ENCODE measurements around the gene PRKAG3.
A peak's percentile ranks its signal among the peaks of the same experiment; 100 is the strongest.

The PRKAG3 gene

GRCh38 chr2:218852911-218853667 lies 21.5 kb upstream of the PRKAG3 start:
- H3K27me3 ChIP-seq (ENCODE audit: insufficient read depth, low read length, poor library complexity): peaks cover 17% of the 10 kb centered on the region
- H3K79me2 ChIP-seq (ENCODE audit: insufficient read depth, low read length): no peaks in the 10 kb centered on the region
- H3K36me3 ChIP-seq (ENCODE audit: insufficient read depth, low read length): no peaks in the 10 kb centered on the region
- no peak overlapping the region for H2AFZ ChIP-seq (ENCODE audit: low read depth, low read length)
- H3K4me2 ChIP-seq (ENCODE audit: insufficient read depth, low read length): no peak overlapping the region
- H3K27ac ChIP-seq (ENCODE audit: low read length): no peak overlapping the region
- H3K9ac ChIP-seq (ENCODE audit: low read depth, low read length): no peak overlapping the region
- no peaks in the 10 kb centered on the region for H3K9me3 ChIP-seq (ENCODE audit: insufficient read depth, low read length, severe bottlenecking)
- peak; percentile 50 for DNase-seq
- peak; percentile 58 for ATAC-seq (ENCODE audit: insufficient read depth, low read depth)
- peaks cover 14% of the 10 kb centered on the region for H3K4me1 ChIP-seq (ENCODE audit: insufficient read depth, low read length)
- peaks cover 8% of the 10 kb centered on the region; the same call in 1 of the 2 replicates for H4K20me1 ChIP-seq (ENCODE audit: insufficient read depth, low read length)
- no peak overlapping the region for H3K4me3 ChIP-seq (ENCODE audit: low read depth in 1 of 2, low read length in 2 of 2)
- TF ChIP-seq EZH2 (IDR thresholded peaks at IDR 0.05; ENCODE audit: borderline replicate concordance, low read depth, low read length, severe bottlenecking) (no peak), CTCF (IDR thresholded peaks at IDR 0.05; ENCODE audit: borderline replicate concordance, extremely low read depth, low read length, poor library complexity, severe bottlenecking) (peak; percentile 80)

GRCh38 chr2:218851286-218851685 lies 19.7 kb upstream of the PRKAG3 start:
- Histone ChIP-seq H3K9me3 (ENCODE audit: insufficient read depth, low read length, severe bottlenecking) (no peaks in the 10 kb centered on the region), H4K20me1 (ENCODE audit: insufficient read depth, low read length) (peaks cover 2% of the 10 kb centered on the region; the same call in 1 of the 2 replicates), H3K4me1 (ENCODE audit: insufficient read depth, low read length) (peaks cover 9% of the 10 kb centered on the region), H3K9ac (ENCODE audit: low read depth, low read length) (no peak overlapping the region), H3K79me2 (ENCODE audit: insufficient read depth, low read length) (no peaks in the 10 kb centered on the region), H2AFZ (ENCODE audit: low read depth, low read length) (no peak overlapping the region), H3K27ac (ENCODE audit: low read length) (no peak overlapping the region), H3K36me3 (ENCODE audit: insufficient read depth, low read length) (no peaks in the 10 kb centered on the region), H3K4me2 (ENCODE audit: insufficient read depth, low read length) (no peak overlapping the region), H3K4me3 (ENCODE audit: low read depth in 1 of 2, low read length in 2 of 2) (no peak overlapping the region), H3K27me3 (ENCODE audit: insufficient read depth, low read length, poor library complexity) (peaks cover 17% of the 10 kb centered on the region)
- ATAC-seq (ENCODE audit: insufficient read depth, low read depth) (no peak), DNase-seq (no peak)
- no peak for TF ChIP-seq EZH2 (IDR thresholded peaks at IDR 0.05; ENCODE audit: borderline replicate concordance, low read depth, low read length, severe bottlenecking)
- no peak for TF ChIP-seq CTCF (IDR thresholded peaks at IDR 0.05; ENCODE audit: borderline replicate concordance, extremely low read depth, low read length, poor library complexity, severe bottlenecking)

GRCh38 chr2:218850796-218851195 lies 19.2 kb upstream of the PRKAG3 start:
- Histone ChIP-seq H3K36me3 (ENCODE audit: insufficient read depth, low read length) (no peaks in the 10 kb centered on the region), H3K79me2 (ENCODE audit: insufficient read depth, low read length) (no peaks in the 10 kb centered on the region), H4K20me1 (ENCODE audit: insufficient read depth, low read length) (peaks cover 2% of the 10 kb centered on the region; the same call in 1 of the 2 replicates), H3K27ac (ENCODE audit: low read length) (no peak overlapping the region), H3K27me3 (ENCODE audit: insufficient read depth, low read length, poor library complexity) (peaks cover 14% of the 10 kb centered on the region), H2AFZ (ENCODE audit: low read depth, low read length) (no peak overlapping the region), H3K4me3 (ENCODE audit: low read depth in 1 of 2, low read length in 2 of 2) (no peak overlapping the region), H3K4me1 (ENCODE audit: insufficient read depth, low read length) (peaks cover 4% of the 10 kb centered on the region), H3K9me3 (ENCODE audit: insufficient read depth, low read length, severe bottlenecking) (no peaks in the 10 kb centered on the region), H3K9ac (ENCODE audit: low read depth, low read length) (no peak overlapping the region), H3K4me2 (ENCODE audit: insufficient read depth, low read length) (no peak overlapping the region)
- DNase-seq (no peak), ATAC-seq (ENCODE audit: insufficient read depth, low read depth) (no peak)
- TF ChIP-seq CTCF (IDR thresholded peaks at IDR 0.05; ENCODE audit: borderline replicate concordance, extremely low read depth, low read length, poor library complexity, severe bottlenecking) (no peak), EZH2 (IDR thresholded peaks at IDR 0.05; ENCODE audit: borderline replicate concordance, low read depth, low read length, severe bottlenecking) (no peak)
